Left ventricle myocardium inferior (tissue), 1 donor: ENCODE measurements around the gene CPNE5. TPM values are rescaled to one million over a fixed set of nuclear protein-coding genes. Genes with fewer than 3 reads are reported as not detected.

Experiments
- DNase-seq: peaks from one replicate; pipeline ENCODE4 v3.0.0-alpha.2; 2020
- H3K27ac ChIP-seq: fragments of 200-600 bp; replicated peaks from 2 replicates; pipeline ENCODE4 v1.8.0; 2021
- H3K27me3 ChIP-seq: fragments of 200-600 bp; 2 replicates; pipeline ENCODE4 v1.8.0; 2021; ENCODE audit warnings: low read depth
- H3K36me3 ChIP-seq: fragments of 200-600 bp; 2 replicates; pipeline ENCODE4 v1.8.0; 2021
- H3K4me1 ChIP-seq: fragments of 200-600 bp; 2 replicates; pipeline ENCODE4 v1.8.0; 2021
- H3K4me3 ChIP-seq: fragments of 200-600 bp; 2 replicates; pipeline ENCODE4 v1.8.0; 2021; ENCODE audit warnings: mild to moderate bottlenecking, moderate library complexity
- H3K9me3 ChIP-seq: fragments of 200-600 bp; replicated peaks from 2 replicates; pipeline ENCODE4 v1.8.0; 2021
- CTCF ChIP-seq: fragments of 200-600 bp; IDR thresholded peaks from 2 replicates; pipeline ENCODE4 v1.8.0; 2021; ENCODE audit warnings: antibody characterized with exemption, mild to moderate bottlenecking, borderline replicate concordance
- intact Hi-C: fragments of 100-400 bp; cut with micrococcal nuclease; formaldehyde crosslinking; loops from one replicate; pipeline ENCODE4 v1.11.0; 2022
- total RNA-seq: library from RNA; stranded (reverse); fragmentation: NEBNext Ultra II Directional; extraction: Animal tissue kit (Norgen Biotek cat#: 25700); gene quantifications from one replicate; pipeline ENCODE4 v1.2.1, GENCODE V29; 2021
- donor health status: DM: no; HTN: yes; CAD: no; lungs with severe emphysema.

CPNE5 gene
- total RNA-seq, 1 donor from 2014 or later = 26.5 TPM

DNA sequence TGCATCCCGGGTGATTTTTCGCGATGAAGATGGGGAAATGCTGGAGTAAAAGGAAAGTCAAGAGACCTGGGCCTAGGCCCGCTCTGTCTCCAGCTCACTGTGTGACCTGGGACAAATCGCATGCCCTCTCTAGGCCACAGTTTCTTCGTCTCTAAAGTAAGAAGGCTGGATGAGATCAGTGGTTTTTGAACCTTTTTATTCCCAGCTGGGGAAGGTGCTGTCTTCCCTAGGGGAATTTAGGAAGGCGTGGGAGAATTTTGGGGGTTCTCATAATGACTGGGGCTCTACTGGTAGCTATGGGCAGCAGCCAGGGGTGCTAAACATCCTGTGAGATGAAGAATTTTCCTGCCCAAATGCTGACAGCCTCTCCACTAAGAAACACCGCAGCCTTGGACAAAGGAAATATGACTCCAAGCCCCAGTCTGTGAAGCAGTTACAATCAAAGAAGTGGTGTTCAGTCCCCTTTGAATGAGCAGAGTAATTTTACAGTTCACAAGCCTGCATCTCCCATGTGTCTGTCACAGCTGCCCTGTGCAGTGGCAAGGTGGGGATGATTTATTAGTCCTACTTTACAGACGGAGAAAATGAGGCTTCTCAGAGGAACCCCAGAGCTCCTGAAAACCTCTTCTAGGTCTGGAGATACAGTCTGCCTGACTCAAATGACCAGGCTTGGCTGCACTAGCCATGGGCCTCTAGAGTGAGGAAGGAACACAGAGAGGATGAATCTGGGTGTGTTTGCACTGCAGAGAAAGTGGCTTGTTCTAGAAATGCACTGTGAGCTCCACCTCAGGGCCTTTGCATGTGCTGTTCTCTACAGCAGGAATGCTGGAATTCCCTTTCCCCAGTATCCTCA lies 84.4 kb downstream of the CPNE5 start:
- no peak for DNase-seq
- no peak overlapping the region for H3K4me3 ChIP-seq
- no peak for TF ChIP-seq CTCF
- intact Hi-C loops = loop anchor here (10.0 kb wide), 2 partner anchors 70 to 140 kb away; no protein-coding TSS in a partner anchor
- peaks cover 5% of the 10 kb centered on the region for H3K9me3 ChIP-seq
- H3K27me3 ChIP-seq = no peaks in the 10 kb centered on the region
- H3K36me3 ChIP-seq = peaks cover 5% of the 10 kb centered on the region
- H3K27ac ChIP-seq = no peak overlapping the region
- peaks cover 27% of the 10 kb centered on the region for H3K4me1 ChIP-seq

DNA sequence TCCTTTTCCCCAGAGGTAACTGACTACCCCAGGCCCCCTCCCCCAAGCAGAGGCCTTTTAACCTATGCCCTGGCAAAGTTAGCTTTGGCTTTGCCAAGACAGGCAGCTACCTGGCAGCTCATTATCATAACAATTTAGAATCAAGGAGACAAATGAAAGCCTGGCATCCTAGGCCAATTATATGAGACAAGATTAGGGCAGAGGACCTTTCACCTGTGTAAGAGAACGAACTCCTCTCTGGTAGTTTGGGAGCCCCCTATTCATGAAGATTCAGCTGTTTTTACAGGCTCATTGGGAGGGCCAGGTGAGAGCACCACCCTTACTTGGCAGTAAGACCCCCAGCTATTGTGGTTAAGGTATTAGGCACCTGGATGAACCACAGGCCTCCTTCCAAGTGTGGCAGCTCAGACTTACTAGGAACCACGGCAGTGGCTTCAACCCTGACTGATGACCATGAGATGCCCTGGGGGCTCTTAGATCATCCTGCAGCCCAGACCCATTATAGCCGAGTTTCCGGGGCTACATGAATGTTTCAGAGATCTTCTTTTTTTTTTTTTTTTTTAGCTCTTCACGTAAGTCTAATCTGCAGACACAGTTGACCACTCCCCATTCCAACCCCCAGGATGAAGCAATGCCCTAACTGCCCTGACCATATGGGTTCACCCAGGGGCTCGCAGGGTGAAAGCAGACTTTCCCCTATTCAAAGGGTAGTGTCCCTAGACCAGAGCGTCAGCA lies 85.4 kb downstream of the CPNE5 start:
- no peak for DNase-seq
- TF ChIP-seq CTCF = no peak
- peaks cover 5% of the 10 kb centered on the region for H3K36me3 ChIP-seq
- intact Hi-C loops = loop anchor here (10.0 kb wide), 2 partner anchors 69 to 139 kb away; no protein-coding TSS in a partner anchor
- H3K4me3 ChIP-seq = no peak overlapping the region
- peaks cover 8% of the 10 kb centered on the region for H3K9me3 ChIP-seq
- H3K4me1 ChIP-seq = peaks cover 20% of the 10 kb centered on the region
- no peaks in the 10 kb centered on the region for H3K27me3 ChIP-seq
- no peak overlapping the region for H3K27ac ChIP-seq

- Histone ChIP-seq H3K27ac (no peak overlapping the region), H3K4me3 (no peak overlapping the region), H3K27me3 (no peaks in the 10 kb centered on the region), H3K4me1 (peaks cover 18% of the 10 kb centered on the region), H3K36me3 (peaks cover 5% of the 10 kb centered on the region), H3K9me3 (peaks cover 15% of the 10 kb centered on the region)
- DNase-seq = no peak
- TF ChIP-seq CTCF = no peak
- intact Hi-C loops = loop anchor here (10.0 kb wide), 2 partner anchors 68 to 138 kb away; no protein-coding TSS in a partner anchor
Observed at GRCh38 chr6:36752886-36753506, 86.2 kb downstream of the CPNE5 start.

DNA sequence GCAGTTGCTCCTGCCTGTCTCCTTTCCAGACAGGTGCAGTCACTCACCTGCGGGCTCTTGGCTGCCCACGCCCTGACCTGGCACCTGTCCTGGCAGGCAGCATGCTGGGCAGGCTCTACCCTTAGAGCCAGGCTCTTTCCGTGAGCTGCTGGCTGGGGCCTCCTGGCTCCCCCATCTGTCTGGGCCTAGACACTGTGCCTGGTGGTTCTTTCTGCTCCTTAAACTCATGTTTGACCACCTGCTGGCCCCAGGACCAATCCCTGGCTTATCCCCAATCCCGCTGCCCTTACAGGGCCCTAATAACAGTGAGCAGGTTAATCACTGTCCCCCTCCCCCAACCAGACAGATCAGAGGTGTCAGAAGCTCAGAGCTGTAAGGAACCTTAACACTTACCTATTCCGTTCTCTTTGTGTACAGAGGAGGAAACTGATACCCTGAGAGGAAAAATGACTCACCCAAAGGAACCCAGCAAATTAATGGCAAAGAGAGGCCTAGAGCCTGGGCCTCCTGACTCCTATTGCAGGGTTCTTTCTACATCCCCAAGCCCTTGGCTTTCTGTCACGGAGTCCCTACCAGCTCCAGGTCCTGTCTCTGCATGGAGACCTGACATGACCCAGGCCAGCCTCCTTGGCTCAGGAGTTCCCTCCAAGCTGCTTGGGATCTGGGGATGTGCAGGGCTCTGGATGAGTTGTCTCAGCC lies 86.9 kb downstream of the CPNE5 start:
- peaks cover 5% of the 10 kb centered on the region for H3K36me3 ChIP-seq
- no peak for DNase-seq
- intact Hi-C loops = loop anchor here (10.0 kb wide), 2 partner anchors 68 to 138 kb away; no protein-coding TSS in a partner anchor
- H3K9me3 ChIP-seq = peaks cover 15% of the 10 kb centered on the region
- H3K4me1 ChIP-seq = peaks cover 15% of the 10 kb centered on the region
- no peak for TF ChIP-seq CTCF
- H3K27ac ChIP-seq = no peak overlapping the region
- no peak overlapping the region for H3K4me3 ChIP-seq
- H3K27me3 ChIP-seq = no peaks in the 10 kb centered on the region

DNA sequence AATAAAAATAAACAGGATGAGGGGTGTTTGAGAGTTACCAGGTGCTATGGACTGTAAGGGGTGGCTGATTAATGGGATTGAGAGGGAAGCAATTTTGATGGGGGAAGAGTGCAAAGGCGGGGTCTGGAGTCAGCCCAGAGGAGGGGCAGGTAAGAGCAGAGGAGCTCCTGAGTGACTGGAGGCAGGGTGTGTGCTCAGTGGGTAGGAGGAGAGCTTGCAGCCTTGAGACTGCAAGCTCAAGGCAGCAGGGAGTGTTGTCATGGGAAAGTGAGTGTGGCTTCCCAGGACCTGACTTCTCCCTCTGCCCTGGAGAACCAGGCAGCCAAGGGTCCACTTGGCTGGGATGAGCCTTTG lies 87.4 kb downstream of the CPNE5 start:
- DNase-seq = no peak
- Histone ChIP-seq H3K4me1 (peaks cover 10% of the 10 kb centered on the region), H3K4me3 (no peak overlapping the region), H3K27ac (no peak overlapping the region), H3K9me3 (peaks cover 15% of the 10 kb centered on the region), H3K36me3 (peaks cover 5% of the 10 kb centered on the region), H3K27me3 (no peaks in the 10 kb centered on the region)
- TF ChIP-seq CTCF = no peak
- intact Hi-C loops = loop anchor here (10.0 kb wide), 2 partner anchors 67 to 137 kb away; no protein-coding TSS in a partner anchor
